ENCODE results near the gene CSK.

Gene CSK

GRCh38 chr15:74844319-74845207 lies 62.7 kb downstream of the CSK start:
- Mint-ChIP-seq H3K27ac (peak overlapping the region; percentile 87), H3K36me3 (peaks cover 71% of the 10 kb centered on the region), H3K4me3 (peak overlapping the region; percentile 86), H3K4me1 (peaks cover 44% of the 10 kb centered on the region), H3K9me3 (no peaks in the 10 kb centered on the region)
- ATAC-seq (no peak), DNase-seq (ENCODE audit: low spot score in 2 of 2) (no peak)

- ATAC-seq (peak; percentile 76), DNase-seq (ENCODE audit: low spot score in 2 of 2) (peak; percentile 34 to 75)
- Mint-ChIP-seq H3K9me3 (no peaks in the 10 kb centered on the region), H3K4me1 (peaks cover 44% of the 10 kb centered on the region), H3K36me3 (peaks cover 76% of the 10 kb centered on the region), H3K4me3 (peak overlapping the region; percentile 86), H3K27ac (peak overlapping the region; percentile 87)
Measured at GRCh38 chr15:74845208-74845568, 63.3 kb downstream of the CSK start.

DNA sequence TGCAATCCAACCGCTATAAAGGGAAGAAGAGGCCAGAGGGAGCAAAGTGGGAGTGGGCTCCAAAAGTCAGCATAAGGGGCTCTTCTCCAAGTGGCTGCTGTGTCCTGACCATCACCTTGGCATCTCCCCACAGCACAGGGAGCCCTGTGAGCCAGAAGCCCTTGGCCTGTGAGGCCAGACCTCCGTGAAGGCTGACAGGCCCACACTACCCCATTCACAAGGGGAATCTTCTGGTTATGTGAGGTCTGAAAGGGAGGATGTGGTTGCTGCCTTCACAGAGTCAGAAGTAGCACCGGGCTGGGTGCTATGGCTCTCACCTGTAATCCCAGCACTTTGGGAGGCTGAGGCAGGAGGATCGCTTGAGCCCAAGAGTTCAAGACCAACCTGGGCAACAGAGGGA lies 63.7 kb downstream of the CSK start:
- Mint-ChIP-seq H3K4me3 (peak overlapping the region; percentile 86), H3K4me1 (peaks cover 43% of the 10 kb centered on the region), H3K9me3 (no peaks in the 10 kb centered on the region), H3K36me3 (peaks cover 78% of the 10 kb centered on the region), H3K27ac (peak overlapping the region; percentile 87)
- peak in 1 of 2 donors; percentile 65 for DNase-seq (ENCODE audit: low spot score in 2 of 2)
- peak; percentile 27 for ATAC-seq

DNA sequence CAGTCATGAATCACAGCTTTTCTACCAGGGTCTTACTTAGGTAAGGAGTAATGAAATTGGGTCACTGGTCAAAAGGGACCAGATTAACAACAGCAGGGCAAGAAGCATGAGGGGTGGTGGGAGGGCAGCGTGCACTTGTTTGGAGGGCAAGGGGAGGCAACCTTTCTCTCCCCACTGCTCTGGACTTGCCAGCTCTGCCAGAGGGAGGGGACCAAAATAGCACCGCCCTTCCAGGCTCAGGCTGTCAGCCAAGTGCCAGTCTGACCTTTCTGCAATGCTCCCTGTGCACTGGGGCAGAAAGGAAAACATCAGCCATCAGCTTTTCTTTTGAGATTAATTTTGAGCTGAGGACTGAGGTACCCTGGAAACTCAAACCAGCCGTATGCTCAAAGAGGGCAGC lies 65.6 kb downstream of the CSK start:
- DNase-seq (ENCODE audit: low spot score in 2 of 2) (no peak), ATAC-seq (no peak)
- Mint-ChIP-seq H3K9me3 (no peaks in the 10 kb centered on the region), H3K36me3 (peaks cover 83% of the 10 kb centered on the region), H3K4me3 (no peak overlapping the region), H3K4me1 (peaks cover 24% of the 10 kb centered on the region), H3K27ac (peak overlapping the region; percentile 60)

DNA sequence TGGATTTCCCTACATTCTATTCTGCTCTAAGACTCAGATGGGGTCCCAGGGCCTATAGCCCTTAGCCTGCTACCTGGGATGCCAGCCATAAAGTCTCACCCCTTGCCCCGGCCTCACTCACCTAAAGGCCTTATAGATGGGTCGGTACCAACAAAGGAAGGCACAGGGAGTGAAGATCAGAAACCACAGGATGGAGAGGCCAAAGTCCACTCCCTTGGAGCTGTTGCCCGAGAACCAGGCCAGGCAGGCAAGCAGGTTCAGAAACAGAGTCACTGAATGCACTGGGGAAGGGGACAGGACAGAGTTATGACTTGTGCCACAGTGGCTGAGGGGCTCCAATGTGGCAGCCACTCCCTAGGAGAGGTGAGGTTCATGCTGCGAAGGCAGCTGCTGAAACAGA lies 68.5 kb downstream of the CSK start:
- no peaks in the 10 kb centered on the region for H3K9me3 Mint-ChIP-seq
- ATAC-seq (no peak), DNase-seq (ENCODE audit: low spot score in 2 of 2) (no peak)
- H3K4me1 Mint-ChIP-seq = peaks cover 11% of the 10 kb centered on the region
- peak overlapping the region; percentile 29 for H3K27ac Mint-ChIP-seq
- H3K4me3 Mint-ChIP-seq = no peak overlapping the region
- peaks cover 85% of the 10 kb centered on the region for H3K36me3 Mint-ChIP-seq

DNA sequence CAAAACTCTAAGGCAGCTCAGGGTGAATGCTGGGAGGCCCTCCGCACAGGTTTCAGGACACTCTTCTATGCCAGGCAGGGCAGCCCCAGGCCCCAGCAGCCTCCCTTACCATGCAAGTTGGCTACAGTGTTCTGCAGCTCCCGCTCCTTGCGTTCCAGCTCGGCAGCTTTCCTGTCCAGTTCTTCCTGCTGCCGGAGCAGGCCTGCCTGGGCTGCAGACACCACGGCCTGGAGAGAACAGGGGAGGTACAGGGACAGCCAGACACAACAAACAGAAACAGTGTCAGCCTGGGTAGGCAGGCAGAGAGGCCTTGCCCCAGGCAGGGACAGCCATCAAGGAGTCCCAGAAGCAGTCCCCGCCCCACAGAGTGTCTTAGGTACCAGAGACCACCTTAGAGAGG lies 70.1 kb downstream of the CSK start:
- no peak overlapping the region for H3K4me3 Mint-ChIP-seq
- peaks cover 85% of the 10 kb centered on the region for H3K36me3 Mint-ChIP-seq
- H3K27ac Mint-ChIP-seq = peak overlapping the region; percentile 90
- H3K9me3 Mint-ChIP-seq = no peaks in the 10 kb centered on the region
- no peak for DNase-seq (ENCODE audit: low spot score in 2 of 2)
- no peak for ATAC-seq
- peaks cover 14% of the 10 kb centered on the region for H3K4me1 Mint-ChIP-seq
